Central memory CD4-positive, alpha-beta T cell (primary cell): Measurements from ENCODE around the gene SIRT7.

Experiments used
- DNase-seq: peaks from one replicate; pipeline ENCODE4 v3.0.0; 2022

SIRT7 gene

GRCh38 chr17:81931557-81932332 is 13.8 kb upstream of the SIRT7 start:
- no peak for DNase-seq

DNA sequence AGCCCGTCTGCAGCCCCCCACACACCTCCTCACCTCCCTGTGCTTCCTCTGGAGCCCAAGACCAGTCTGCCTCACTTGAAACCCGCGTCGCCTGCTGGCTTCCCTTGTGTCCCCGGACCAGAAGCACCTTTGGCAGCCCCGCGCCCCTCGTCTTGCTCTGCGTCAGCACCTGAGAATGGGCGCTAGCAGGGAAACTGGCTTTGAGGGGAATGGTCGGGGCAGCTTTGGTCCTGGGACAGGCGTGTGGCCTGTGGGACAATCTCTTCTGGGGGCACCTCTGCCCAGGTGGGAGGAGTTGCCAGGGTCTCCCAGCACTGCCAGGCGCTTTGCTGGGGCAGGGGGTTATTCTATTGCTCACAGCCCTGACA is 13.2 kb upstream of the SIRT7 start:
- no peak for DNase-seq

DNA sequence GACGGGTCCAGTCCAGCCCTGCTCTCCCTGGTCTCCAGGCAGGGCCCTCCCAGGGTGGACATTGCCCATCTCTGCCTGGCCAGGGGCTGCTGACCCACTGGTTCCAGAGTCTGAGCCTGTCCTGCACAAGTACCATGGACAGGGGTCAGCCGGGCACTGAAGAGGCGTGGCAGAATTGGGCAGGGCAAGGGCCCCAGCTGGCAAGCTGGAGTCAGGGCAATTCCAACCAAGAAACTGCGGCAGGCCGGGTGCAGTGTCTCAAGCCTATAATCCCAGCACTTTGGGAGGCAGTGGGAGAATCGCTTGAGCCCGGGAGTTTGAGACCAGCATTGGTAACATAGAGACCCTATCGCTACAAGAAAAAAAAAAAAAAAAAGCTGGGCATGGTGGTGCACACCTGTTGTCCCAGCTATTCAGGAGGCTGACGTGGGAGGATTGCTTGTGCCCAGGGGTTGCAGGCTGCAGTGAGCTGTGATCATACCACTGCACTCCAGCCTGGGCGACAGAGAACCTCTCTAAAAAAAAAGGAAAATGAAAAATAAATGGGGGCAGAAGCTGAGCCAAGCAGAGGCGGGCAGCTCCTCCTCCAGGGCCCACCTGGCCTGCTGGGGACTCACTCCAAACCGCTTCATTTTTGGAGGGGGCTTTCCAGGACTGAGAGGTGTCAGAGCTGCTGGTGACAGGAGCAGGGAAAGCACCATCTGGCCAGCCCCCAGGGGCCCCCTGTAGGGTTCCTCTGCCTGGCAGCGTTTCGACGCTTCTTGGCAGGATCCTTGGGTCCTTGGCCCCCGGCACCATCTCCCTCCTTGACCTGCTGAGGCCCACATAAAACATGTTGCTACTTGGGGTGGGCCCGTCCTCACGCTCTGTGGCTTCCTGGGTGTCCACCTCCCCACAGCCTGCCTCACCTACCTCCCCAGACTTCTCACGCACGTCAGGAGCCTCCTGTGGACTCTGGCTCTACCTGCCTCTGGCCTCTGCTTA is 12.5 kb upstream of the SIRT7 start:
- DNase-seq = no peak

GRCh38 chr17:81929253-81930141 is 11.5 kb upstream of the SIRT7 start:
- no peak for DNase-seq

- no peak for DNase-seq
Observed at GRCh38 chr17:81928544-81929252, 10.7 kb upstream of the SIRT7 start.

DNA sequence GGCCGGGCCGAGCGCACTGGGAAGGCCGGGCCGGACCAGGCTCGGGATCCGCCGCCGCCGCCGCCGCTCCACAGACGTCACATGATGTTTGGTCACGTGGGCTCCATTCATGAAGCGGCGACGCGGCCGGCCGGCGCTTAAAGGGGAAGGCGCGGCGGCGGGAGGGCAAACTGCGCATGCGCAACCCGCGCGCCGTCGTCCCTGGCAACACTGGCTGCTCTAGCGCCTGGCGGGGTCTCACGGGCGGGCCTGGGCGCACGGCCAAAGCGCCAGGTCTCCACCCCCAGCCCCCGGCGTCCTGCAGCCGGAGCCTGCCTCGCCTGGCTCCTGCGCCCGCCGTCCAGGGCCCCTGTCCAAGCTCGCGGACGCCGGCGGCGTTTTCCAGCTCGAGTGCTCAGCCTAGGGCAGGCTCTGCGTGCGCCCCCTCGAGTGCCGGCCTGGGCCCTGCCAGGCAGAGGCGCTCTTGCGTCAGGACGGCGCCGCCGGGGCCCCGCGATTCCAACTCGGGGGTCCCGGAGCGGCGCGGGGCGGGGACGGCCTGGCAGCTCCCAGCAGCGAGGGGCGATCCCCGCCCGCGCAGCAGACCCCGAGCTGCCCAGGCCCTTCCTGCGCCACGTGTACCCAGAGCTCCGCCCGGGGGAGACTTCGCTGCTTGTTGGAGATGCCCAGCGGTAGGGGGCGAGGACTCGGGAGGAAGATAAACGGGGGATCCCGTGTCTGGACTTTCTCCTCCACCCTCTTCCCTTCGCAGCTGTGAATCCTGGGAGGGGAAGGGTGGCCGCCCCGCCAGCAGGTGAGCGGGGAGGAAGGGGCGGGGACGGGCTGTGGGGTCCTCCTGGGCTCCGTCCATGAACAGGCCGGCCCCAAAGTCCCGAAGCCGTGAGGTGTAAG is 9.9 kb upstream of the SIRT7 start, which contains the start of gene MAFG:
Gene MAFG (minus strand): TSS at position 83 of the 891 bp plus-strand sequence. CDS start 4,550 bp downstream, outside the sequence.
- peak; percentile 89 for DNase-seq

DNA sequence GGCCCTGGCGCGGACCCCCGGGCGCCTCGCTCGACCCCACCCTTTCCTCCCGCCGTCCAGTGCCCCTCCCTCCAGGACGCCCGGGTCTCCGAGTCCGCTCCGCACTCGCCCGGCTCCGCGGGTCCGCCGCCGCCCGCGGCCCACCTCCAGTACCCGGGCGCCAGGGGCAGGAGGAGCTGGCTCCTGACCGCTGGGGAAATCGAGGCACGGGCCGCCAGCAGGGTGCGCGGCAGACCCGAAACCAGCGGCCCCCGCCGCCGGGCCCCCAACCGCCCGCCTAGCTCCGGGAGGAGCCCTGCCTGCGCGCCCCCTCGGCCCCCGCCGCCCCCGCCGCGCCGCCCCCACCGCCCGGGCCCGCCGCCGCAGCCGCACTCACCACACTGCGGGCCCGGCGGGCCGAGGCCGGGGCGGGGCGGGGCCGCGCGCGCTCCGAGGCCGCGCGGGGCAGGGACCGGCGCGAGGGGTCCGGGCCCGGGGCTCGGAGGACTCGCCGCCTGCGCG is 9.2 kb upstream of the SIRT7 start:
- no peak for DNase-seq

DNA sequence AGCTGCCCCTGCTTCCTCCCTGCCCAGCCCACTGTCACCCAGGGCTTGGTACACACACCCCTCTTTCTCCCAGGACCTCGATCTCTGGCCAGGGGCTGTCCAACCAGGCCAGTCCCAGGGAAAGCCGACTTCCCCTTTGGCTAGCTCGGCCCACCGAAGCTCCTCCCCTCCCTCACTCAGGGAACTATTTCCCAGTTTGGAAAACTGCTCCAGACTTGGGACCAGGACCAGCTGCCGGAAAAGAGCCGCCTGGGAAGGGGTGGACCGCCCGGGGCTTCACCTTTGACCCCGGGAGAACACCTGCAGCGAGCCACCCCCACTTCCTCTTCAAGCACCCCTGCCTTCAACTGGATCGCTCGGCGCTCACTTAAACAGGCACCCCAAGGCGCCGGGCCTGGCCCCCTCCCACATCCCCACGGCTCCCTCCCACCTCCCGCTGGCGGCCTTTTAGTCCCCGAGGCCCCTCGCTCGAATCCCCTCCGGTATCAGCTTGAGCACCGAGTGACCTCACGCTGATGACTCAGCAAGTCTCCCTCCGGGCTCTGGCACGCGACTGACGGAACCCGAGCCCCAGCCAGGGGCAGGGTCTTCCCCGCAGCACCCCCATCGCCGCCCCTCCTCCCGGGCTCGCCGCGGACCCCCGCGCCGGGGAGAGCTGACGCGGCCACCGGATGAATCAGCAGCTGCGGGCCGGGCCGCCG is 8.6 kb upstream of the SIRT7 start:
- peak; percentile 46 for DNase-seq

GRCh38 chr17:81925860-81926450 is 8.0 kb upstream of the SIRT7 start:
- DNase-seq = no peak

- DNase-seq = peak; percentile 34
Observed at GRCh38 chr17:81924557-81925532, 6.9 kb upstream of the SIRT7 start.

DNA sequence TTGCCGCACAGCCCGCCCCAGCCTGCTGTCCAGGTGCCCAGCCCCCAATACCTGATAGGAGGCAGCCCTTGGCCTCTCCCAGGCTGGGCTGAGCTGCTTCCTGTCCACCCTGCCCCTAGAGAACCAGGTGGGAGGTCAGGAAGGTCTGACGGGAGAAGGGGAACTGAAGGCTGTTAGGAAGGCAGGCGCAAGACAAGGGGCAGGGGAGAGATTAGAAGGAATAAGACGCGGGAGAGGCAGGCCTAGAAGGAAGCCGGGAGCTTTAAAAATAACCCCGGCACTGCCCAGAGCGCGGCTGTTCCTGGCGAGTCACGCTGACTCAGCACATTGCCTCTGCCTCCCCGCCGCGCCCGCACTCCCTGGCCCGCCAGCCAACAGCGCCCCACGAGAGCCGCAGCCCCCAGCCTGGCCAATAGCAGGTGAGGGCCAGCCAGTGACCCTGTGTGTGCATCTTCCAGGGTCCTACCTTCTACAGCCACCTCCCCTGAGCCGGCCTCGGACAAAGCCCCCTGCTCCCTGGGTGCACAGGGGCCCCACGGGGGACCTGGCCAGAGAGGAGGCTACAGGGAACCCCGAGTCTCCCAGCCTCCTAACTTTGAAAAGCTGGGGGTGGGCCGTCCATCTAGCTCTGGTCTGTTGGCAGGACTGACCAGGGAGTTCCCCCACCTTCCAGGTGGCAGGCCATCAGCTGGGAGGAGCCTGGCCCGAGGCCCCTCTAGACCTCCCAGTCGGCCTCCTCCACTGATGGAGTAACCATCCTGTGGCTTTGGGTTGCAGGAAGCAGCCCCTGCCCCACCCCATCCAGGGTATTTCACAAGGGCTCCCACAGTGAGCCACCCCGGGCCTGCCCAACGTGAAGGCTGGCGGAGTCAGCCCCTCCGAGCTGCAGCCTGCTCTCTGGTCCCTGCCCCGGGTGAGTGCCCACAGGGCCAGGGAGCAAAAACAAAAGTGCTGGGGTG is 5.6 kb upstream of the SIRT7 start:
- no peak for DNase-seq

DNA sequence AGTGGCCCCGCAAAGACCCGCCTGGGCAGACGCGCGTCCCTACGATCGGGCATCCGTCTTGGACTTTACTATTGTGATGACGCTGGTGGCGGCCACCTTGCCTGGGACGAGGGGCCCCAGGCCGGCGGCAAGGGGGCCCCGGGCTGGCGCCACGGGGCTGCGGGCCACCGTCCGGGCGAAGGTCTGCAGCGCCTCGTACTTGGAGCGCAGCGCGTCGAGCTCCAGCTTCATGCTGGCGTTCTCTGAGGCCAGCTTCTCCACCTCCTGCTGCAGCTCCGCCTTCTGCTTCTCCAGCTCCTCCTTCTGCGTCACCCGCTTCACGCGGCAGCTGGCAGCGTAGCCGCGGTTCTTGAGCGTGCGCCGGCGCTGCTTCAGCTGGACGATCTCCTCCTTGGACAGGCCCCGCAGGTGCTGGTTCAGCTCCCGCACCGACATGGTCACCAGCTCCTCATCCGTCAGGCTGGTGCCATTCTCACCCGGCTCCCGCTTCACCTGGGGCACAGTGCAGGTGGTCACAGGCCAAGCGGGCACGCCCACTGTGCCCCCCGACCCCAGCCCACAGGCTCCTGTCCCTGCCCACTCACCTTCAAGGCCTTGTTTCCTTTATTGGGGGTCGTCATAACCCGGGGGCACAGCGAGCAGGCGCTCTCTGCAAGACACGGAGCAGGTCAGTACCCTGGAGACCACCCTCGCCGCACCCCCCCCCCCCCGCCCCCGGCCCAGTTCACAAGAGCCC is 4.8 kb upstream of the SIRT7 start:
- DNase-seq = no peak

DNA sequence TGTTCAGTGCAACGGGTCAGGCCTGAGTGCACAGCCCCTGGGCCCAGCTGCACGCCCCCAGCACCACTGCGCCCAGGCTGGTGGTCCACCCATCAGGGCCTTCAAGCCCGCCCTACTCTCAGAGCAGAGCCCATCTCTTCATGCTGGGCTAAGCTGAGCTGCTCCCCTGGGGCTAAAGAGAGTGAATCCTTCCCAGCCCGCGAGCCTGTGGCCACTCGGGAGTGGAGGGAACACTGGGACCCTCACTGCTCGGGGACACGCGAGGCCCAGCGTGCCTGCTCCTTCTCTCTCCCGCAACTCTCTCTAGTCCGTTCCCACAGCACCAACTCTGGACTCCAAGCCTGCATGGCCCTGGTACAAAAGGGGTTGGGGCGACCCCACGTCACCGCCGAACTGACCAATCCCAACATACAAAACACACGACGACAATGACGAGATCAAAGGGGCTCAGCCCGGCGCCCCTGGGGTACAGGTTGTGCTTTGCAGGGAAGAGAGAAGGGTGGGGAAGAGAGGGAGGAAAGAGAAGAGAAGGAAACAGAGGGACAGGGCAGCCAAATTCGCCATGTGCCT is 4.1 kb upstream of the SIRT7 start:
- DNase-seq = no peak

GRCh38 chr17:81921537-81921862 is 3.5 kb upstream of the SIRT7 start:
- no peak for DNase-seq

DNA sequence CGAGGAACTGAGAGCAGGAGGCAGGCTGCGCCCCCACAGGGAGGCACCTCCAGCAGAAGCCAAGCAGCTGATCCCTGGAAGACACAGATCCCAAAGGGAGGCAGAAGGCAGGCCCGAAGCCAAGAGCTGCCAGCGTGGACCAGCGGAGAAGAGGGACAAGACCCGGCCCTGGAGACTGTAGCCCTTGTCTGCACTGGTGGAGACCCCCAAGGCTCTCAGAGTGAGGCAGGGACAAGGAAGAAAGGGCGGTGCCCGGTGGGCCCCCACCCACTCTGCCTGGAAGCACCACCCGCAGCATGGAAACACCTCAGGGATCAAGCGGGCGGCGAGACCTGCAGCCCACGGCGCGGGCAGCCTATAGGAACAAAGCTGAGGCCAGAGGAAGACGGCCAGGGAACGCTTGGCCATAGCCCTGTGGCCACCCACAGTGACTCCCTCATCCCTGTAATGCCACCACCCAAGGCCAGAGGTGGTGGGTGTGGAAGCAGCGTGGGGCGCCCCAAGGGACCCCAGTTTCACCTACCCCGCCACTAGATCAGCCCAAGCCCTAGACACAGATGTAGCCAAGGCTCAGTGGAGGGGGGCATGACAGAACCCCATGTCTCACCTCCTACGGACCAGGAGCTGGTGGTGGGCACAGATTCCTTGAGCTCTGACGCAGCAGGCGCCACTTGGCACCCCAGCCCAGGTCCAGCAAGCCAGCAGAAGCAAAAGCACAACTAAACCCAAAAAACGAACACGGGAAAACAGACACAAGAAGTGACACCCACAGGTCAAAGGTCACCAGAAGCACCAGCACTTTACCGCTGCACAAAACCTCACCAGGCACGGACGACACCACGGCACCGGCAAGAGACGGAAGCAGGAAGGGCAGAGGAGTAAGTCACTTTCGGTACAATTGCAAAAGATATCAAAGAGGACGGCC is 2.9 kb upstream of the SIRT7 start:
- DNase-seq = no peak
